ENCODE measurements around the gene ISG20.
"Not testable (repeated sequence)": the region's sequence is repeated elsewhere in the genome, so short reads cannot be mapped to it uniquely, and the experiment has no call there.

The ISG20 gene

DNA sequence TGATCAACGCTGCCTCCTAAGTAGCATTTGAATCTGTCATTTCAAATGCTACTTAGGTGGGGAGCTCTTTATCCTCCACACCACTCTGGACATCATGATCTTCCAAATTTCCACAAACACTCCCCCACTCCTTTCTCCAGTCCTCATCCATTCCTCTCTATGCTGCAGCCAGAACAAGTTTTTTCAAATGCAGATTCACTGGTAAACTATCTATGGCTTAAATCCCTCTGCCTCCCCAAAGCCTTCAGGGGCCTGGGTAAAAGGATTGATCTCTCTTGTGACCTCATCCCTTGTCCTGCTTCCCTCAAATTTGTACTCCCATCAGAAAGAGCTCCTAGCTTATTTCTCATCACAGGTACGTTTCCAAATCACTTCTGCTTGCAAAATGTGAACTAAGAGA is 19.0 kb upstream of the ISG20 start:
- DNase-seq: no peak

DNA sequence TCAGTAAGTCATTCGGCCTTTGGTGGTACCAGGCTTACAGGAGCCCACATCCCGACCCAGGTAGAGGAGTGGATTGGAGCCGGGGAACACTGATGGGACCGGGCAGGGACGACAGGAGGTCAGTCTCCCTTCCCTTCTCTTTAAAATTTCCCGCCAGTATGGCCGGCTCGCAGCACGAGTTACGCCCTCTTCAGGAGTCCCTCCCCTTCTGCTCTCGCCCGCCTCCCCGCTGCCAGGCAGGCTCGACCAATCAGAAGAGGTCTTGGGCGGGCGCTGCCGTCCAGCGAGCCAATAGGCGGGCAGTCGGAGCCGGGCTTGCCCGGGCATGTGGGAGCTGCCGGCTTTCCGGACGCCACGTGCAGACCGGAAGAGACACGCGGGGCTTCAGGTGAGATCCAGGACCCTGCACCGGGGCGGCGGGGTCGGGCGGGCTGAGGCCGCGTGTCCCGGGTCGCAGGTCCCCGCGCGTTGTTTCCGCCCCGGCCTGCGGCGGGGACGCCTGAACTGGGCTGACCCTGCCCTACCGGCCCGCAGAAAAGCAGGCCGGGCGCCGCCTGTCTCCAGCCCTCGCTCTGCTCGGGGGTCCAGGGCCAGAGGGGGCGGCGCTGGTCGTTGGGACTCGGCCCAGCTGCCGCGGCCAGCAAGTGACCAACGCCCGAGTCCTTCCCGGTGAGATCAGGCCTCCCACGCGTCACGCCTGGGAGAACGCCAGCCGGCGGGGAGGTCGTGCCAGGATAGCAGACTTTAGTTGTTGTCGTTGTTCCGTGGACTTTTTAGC is 17.6 kb upstream of the ISG20 start, which contains the start of gene AEN:
Gene AEN, plus strand, starts transcription at position 346 of the 778 bp plus-strand sequence. CDS start 4,870 bp downstream, outside the sequence.
- peak; percentile 93 for DNase-seq

- peak; percentile 47 for DNase-seq
Observed at GRCh38 chr15:88621789-88622604, 16.8 kb upstream of the ISG20 start.

DNA sequence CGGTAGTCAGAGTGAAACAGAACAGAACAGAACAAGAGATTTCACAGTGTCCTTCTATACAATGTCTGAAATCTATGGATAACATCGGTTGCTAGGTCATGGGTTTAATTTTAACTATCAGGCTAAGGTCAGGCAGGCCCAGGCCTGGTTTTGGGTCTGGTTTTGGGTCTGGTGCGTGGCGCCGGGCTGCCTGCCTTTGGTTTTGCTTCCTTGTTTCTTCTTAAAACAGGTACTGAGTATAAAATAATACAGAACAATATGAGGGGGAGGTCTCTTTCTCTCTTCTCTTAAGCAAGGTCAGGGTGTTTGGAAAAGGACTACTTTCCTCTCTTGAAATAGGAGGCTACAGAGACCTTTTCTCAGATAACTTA is 16.2 kb upstream of the ISG20 start:
- no peak for DNase-seq

- DNase-seq: peak; percentile 54
Observed at GRCh38 chr15:88623061-88623460, 15.8 kb upstream of the ISG20 start.

DNA sequence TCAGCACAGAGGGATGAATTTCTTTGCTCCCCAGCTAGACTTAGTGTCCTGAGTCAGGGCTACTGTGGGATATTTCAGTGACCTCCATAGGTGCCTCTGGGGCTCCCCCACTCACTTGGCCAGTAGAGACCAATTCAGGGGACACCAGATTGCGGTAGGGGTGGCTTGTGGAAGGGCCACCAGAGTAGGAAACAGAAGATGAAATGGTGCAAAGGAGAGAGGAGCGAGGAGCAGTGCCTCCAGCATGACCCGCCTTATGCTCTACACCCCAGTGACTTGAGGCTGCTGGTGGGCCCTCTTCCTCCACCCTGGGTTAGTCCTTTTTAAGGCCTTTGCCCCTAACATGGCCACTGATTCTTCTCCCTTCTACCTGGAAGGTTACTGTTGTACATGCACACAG is 15.2 kb upstream of the ISG20 start:
- DNase-seq: no peak

- no peak for DNase-seq
Observed at GRCh38 chr15:88624156-88624970, 14.5 kb upstream of the ISG20 start.

- no peak for DNase-seq
Observed at GRCh38 chr15:88624971-88625490, 13.8 kb upstream of the ISG20 start.

GRCh38 chr15:88625943-88626741 is 12.7 kb upstream of the ISG20 start:
- no peak for DNase-seq

DNA sequence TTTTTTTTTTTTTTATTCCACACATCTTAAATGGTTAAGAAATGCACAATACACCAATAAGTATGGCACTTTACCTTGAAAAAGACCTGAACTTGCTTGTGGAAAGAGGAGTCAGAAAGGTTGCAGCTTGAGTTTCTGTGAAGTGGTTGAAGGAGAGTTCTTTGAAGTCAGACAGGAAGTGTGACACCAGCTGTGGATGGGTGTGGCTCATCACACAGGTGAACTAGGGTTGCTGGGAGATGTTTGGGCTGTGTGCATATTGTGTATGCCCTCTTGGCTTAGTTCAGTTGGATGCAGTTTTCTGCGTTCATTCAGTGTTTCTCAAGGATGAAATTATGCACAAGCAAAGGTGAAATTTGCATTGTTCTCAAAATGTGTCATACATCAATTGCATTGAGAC is 11.4 kb upstream of the ISG20 start:
- DNase-seq: peak; percentile 65

GRCh38 chr15:88628018-88628654 is 10.7 kb upstream of the ISG20 start:
- DNase-seq: no peak

- no peak for DNase-seq
Observed at GRCh38 chr15:88629071-88629470, 9.7 kb upstream of the ISG20 start.

DNA sequence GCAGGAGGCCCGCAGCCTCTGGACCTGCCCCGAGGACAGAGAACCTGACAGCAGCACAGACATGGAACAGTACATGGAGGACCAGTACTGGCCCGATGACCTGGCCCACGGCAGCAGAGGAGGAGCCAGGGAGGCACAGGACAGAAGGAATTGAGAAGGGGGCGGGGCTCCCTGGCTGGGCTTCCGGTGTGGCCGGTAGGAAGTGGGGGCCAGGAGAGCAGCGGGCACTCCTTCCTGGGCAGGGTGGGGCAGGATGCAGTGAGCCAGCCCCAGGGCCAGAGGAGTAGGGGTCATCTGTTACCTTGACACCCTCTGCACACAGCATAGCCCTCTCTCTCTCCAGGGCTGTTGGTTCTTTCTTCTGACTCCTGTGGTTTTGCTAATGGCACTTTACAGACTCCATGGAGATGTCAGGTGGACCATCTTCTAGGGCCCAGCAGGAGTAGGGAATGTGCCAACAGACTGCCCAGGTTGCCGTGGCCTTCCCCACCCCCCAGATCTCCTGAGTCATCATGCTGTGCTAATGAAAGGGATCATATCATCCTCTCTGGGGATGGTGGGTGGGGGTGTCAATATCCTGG is 8.6 kb upstream of the ISG20 start:
- no peak for DNase-seq

- DNase-seq: no peak
Observed at GRCh38 chr15:88630798-88631463, 7.9 kb upstream of the ISG20 start.

GRCh38 chr15:88631464-88632028 is 7.3 kb upstream of the ISG20 start:
- DNase-seq: no peak

DNA sequence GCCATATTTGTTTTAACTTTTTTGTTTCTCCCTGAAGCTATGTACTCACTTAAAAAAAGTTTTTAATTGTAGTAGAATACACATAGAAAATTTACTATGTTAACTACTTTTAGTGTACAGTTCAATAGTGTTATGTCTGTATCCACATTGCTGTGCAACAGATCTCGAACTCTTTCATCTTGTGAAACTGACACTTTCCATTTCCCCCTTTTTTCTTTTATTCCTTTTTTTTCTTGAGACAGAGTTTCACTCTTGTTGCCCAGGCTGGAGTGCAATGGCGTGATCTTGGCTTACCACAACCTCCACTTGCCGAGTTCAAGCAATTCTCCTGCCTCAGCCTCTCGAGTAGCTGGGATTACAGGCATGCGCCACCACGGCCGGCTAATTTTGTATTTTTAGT is 6.0 kb upstream of the ISG20 start:
- DNase-seq: not testable (repeated sequence)

DNA sequence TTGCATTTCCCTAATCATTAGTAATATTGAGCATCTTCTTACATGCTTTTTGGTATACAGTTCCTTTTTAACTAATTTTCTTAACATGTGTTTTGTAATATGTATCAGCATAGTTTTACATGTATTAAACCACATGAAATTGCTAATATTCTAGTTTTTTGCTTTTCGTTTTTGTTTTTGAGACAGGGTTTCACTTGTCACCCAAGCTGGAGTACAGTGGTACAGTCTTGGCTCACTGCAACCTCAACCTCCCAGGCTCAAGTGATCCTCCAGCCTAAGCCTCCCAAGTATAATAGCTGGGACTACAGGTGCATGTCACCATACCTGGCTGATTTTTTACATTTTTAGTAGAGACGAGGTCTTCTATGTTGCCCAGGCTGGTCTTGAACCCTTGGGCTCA is 4.4 kb upstream of the ISG20 start:
- DNase-seq: no peak

DNA sequence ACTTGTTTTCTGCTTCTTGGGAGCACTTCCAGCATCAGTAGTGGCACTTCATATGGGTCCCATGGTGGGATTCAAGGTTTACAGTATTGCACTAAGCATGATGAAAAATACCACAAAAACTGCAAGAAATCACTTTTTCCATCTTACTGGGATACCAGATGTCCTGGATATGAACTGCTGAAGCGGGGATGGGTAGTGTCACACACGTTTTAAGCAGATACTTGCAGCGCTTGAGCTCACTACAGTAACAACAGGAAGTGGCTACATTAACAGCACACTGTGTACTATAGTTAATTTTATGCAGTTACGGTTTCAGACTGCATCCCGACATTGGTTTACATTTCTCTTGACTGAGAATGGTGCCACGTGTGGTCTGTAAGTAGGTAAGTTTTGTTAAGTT is 3.5 kb upstream of the ISG20 start:
- no peak for DNase-seq

DNA sequence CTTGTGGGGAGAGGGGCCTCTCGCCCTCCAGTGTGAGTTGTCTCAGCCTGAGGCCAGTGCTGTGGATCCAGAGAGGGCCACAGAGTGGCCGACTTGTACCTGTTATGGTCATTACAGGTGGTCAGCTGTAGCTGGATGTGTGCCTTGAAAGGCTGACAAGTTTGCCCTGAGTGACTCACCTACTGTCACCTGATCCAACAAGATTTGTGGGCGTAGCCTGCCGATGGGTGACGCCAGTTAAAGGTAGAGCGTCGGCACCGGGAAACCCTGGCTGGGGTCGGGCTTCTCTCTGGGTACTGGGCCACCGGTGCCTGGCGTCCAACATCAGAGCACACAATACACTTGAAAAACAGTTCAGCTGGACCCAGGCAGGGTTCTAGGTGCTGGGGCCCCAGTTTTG is 2.8 kb upstream of the ISG20 start:
- DNase-seq: peak; percentile 70

DNA sequence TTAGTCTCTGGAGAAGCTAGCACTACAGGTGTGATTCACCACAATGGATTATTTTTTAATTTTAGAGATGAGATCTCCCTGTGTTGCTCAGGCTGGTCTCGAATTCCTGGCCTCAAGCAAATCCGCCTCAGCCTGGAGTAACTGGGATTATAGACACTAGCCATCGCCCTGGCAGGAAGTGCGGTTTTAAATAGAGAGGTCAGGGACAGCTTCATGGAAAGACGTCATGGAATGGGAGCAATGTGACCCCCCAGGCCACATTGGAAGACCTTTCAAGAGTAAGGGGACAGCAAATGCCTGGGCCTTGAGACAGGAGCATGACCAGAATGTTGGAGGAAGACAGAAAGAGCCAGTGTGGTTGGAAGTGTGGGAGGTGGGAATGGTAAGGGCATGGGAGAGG is 2.2 kb upstream of the ISG20 start:
- no peak for DNase-seq
